Liver (tissue), 3 donors: ENCODE data around the gene GABRR3.

Source experiments
- CTCF ChIP-seq: fragments of 150-350 bp; IDR thresholded peaks from 2 replicates; pipeline ENCODE4 v1.5.1; 2017; ENCODE audit warnings: improper control_type of control experiment, low read depth, low read length; ENCODE audit not compliant: missing input control
- GABPA ChIP-seq, 2 donors: IDR thresholded peaks in 1 of 2; conservative IDR thresholded peaks in 1 of 2; 2 replicates each; pipeline ENCODE4 v1.6.1; 2016; ENCODE audit warnings: antibody characterized with exemption in 2 of 2, mild to moderate bottlenecking in 1 of 2, moderate library complexity in 1 of 2
- RAD21 ChIP-seq, 2 donors: IDR thresholded peaks; 2 replicates each; pipeline ENCODE4 v1.6.1; 2016; ENCODE audit warnings: antibody characterized with exemption in 2 of 2, mild to moderate bottlenecking in 2 of 2
- SP1 ChIP-seq: IDR thresholded peaks from 2 replicates; pipeline ENCODE4 v1.6.1; 2018; ENCODE audit warnings: antibody characterized with exemption, mild to moderate bottlenecking
- TAF1 ChIP-seq: conservative IDR thresholded peaks from 2 replicates; pipeline ENCODE4 v1.6.1; 2016; ENCODE audit warnings: antibody characterized with exemption, mild to moderate bottlenecking
- donor health status: healthy.
- donor health status: healthy.

GRCh38 chr3:97937205-97937604 lies 97.9 kb downstream of the GABRR3 start:
- TF ChIP-seq RAD21 (IDR thresholded peaks at IDR 0.05): no peak
- no peak for TF ChIP-seq CTCF
- no peak for TF ChIP-seq SP1
- TF ChIP-seq GABPA (IDR thresholded peaks at IDR 0.05 in 1 of 2, conservative IDR thresholded peaks at IDR 0.05 in 1 of 2): no peak
- no peak for TF ChIP-seq TAF1
